NCI-H2081 (cell line): ENCODE measurements around the gene AFG1L.
"Not testable (repeated sequence)": the region's sequence is repeated elsewhere in the genome, so short reads cannot be mapped to it uniquely, and the experiment has no call there.

Experiments used
- DNase-seq, 2 experiments: peaks; one replicate each; lab custom pipeline; 2025; lab: John Stamatoyannopoulos, UW

Gene AFG1L

DNA sequence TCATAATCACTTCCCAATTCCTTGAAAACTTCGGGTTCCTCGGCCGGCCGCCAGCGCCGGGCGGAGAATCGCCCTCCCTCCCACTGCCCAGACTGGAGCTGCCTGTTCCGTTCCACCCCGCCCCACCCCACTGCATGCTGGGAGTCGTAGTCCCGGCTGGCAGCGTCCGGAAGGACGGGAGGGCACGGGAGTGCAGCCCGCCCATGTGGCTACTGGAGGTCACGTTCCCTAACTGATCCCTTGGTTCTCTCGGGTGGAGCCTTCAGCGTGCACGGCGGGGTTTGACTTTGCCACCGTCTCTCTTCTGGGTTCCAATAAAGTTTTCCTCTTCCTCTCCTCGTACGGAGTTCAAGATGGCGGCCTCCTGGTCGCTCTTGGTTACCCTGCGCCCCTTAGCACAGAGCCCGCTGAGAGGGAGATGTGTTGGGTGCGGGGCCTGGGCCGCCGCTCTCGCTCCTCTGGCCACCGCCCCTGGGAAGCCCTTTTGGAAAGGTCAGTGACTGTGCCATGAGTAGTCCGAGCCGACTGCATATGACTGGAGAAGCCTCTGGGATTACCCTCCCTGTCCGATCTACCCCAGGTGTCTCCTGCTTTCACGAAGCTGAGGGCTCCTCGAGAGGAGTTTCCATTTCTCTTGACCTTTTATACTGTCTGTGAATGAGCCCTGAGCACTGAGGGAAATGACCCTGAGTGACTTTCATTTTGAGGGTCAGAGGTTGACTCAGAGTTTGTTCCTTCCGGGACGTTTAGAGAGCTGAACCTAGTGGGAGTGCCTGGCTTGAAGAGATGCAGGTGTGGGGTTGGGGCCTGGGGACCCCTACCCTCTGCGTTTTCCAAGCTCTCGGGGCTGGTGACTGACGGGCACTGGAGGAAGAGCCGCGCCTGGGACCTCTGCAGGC, at the start of gene AFG1L:
AFG1L (plus strand) TSS at position 328 of the 899 bp plus-strand sequence; CDS start at position 354, 26 bp downstream.
- peak; percentile 28 to 52 for DNase-seq

DNA sequence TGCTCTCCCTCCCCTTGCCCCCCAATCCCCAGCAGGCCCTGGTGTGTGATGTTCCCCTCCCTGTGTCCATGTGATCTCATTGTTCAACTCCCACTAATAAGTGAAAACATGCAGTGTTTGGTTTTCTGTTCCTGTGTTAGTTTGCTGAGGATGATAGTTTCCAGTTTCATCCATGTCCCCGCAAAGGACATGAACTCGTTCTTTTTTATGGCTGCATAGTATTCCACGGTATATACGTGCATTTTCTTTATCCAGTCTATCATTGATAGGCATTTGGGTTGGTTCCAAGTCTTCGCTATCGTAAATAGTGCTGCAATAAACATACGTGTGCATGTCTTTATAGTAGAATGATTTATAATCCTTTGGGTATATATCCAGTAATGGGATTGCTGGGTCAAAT, 49.8 kb upstream of the AFG1L start:
- not testable (repeated sequence) for DNase-seq

GRCh38 chr6:108247965-108248536, 46.8 kb upstream of the AFG1L start:
- DNase-seq, result no peak

DNA sequence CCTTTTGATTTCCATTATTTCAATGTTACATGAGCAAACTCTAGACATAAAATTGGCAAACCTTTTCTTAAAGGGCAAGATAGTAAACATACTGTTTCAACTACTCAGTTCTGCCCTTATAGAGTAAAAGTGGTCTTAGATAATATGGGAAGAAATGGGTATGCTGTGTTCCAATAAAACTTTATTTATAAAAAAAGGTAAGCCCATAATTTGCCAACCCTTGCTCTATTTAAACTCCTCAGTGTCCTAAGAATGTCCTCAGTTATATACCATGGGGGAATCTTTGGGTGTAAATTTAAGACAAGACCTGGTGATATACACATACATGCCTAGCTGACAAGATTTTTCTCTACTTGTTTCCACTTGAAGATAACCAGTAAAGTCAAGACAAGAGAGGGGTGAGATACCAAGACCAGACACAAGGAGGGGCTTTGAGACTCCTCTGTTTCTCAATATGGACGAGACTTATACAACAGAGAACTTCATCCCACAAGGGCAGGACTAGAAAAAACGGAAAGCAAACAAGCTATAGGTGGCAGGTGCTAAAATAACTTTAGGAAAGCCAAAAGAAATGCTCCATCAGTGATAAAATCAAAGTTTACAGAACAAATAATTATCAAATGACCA, 44.5 kb upstream of the AFG1L start:
- DNase-seq, result no peak

DNA sequence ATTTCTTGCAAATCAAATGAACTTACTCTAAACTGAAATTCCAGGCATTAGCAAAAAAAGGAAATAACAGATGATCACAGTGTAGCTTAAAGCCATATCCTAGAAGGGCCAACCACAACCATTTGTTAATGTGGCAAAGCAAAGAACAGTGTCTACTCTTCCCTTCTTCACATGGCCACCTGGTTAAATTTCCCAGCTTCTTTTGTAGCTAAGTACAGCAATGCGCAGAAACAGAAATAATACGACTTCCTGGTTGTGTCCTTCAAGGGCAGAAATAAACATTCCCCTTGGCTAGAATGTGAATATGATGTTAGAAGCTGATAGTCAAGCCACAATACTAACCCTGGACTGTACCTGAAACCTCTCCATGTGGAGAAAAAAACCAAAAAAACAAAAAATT, 43.6 kb upstream of the AFG1L start:
- DNase-seq, result no peak

GRCh38 chr6:108252055-108252454, 42.8 kb upstream of the AFG1L start:
- DNase-seq, result no peak

DNA sequence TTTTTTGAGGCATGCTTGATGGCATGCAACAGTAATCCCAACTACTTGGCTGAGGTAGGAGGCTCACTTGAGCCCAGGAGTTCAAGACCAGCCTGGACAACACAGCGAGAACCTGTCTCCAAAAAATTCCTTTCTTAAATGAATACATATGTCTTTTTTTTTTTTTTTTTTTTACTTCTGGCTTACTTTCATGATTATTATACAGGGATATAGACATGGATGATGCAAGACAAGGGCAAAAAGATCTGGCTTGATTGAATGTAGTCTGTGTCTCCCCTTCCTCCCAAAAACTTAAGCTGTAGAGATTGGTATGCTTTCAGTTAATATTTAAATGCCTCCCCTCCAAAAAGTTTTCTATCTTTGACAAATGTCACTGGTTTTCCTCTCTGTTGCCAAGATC, 41.6 kb upstream of the AFG1L start:
- no peak for DNase-seq

- DNase-seq, result no peak
These were observed 40.1 kb upstream of the AFG1L start for GRCh38 chr6:108254433-108255410.

DNA sequence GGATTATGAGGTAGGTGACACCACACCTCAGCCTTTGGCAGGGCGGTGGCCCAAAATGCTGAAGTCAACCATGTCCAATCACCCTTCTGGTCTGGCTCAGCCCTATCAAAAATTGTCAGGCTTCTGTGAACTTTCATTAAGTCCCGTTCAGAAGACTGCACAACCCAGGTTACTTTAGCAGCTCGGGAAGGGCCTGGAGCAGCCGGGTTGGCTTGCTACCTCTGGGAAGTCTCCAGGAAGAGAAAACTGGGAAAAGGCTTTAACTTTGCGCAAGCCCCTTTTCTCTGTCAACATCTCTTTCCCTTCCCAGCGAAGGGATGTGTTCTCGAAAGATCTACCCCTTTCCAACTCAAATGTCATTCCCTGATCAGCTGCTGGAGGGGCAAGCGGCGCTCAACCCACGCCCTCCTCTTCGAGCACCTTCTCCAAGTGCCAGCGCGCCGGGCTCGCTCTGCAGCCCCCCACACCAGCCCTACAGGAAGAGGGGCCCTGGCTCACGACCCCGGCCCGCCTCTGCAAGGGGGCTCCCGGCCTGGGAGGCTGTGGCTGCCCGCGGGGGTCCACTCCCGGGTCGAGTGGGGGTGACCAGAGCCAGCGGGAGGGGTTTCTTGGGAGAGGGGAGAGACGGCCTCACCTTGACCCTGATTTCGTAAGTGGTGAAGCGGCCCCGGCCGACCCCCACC, 34.6 kb upstream of the AFG1L start:
- DNase-seq, result peak in 1 of 2 experiments; percentile 0

DNA sequence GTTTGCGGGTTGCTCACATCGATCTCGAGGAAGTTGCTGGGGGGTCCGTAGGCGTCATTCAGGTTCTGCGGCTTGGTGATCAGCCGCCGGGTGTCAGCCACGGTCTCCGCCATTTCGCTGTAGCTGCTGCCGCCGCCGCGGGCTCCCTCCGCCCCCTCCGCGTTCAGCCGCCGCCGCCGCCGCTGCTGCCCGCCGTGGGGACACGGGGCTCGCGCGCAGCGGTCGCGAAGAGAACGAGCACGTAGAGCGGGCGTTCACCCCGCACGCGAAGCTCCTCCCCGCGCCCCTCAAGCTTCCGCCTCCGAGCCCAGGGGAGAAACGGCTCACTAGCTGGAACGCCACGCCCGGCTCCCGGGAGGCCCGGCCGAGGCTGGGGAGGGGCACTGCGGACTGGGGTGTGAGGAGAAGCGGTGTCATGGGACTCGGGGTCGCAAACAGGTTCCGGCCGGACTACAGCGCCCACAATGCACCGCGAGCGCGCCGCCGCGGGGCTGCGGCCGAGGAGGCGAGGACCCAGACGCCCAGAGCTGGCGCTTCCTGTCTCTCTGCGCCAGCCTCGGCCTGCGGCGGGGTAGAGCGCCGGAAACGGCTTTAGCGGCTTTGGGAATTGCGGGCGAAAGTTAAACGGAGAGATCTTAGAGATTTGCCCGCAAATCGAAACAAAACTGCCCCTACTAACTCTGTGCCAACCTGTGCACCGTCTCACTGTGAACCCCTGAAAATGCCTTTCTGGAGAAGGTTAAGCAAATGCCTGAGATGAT, 33.9 kb upstream of the AFG1L start, which contains the start of gene SNX3:
SNX3 (minus strand) TSS at position 232 of the 761 bp plus-strand sequence; CDS start at position 113, 119 bp downstream.
- peak; percentile 76 to 85 for DNase-seq

GRCh38 chr6:108263371-108263770, 31.5 kb upstream of the AFG1L start:
- DNase-seq, result no peak

- no peak for DNase-seq
These were observed 26.0 kb upstream of the AFG1L start for GRCh38 chr6:108268845-108269244.

GRCh38 chr6:108269955-108270354, 24.9 kb upstream of the AFG1L start:
- not testable (repeated sequence) for DNase-seq

- DNase-seq, result no peak
These were observed 20.3 kb upstream of the AFG1L start for GRCh38 chr6:108274546-108274945.

- no peak for DNase-seq
These were observed 18.9 kb upstream of the AFG1L start for GRCh38 chr6:108275976-108276375.

DNA sequence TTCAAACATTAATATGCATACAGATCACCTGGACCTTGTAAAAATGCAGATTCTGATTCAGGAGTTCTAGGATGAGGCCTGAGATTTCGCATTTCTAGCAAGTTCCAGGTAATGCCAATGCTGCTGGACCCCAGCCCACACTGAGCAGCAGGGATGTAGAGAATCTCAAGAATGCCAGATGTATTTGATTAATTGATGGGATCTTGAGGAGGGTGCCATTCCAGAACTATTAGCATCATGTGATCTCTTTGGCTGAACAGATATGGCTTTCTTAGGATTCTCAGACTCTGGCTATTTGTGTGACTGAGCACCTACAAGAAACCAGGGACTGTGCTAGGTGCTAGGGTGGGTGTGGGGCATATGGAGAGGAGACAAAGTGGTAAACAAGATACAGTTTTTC, 17.6 kb upstream of the AFG1L start:
- no peak for DNase-seq

- DNase-seq, result no peak
These were observed 17.0 kb upstream of the AFG1L start for GRCh38 chr6:108277831-108278230.

DNA sequence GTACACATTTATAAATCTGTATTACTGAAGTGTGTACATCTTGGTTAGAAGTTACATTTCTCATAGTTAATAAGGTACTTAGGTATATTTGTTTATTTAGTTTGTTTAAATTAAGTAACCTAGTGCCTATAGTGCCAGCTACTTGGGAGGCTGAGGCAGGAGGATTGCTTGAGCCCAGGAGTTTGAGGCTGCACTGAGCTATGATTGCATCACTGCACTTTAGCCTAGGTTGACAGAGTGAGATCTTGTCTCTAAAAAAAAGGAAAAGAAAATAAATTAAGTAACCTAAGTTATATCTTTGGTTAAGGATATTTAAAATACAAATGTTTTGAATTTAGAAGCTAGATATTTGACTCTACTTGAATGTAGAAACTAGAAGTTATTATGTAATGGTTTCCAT, 9.5 kb upstream of the AFG1L start:
- no peak for DNase-seq

- no peak for DNase-seq
These were observed 8.5 kb upstream of the AFG1L start for GRCh38 chr6:108286366-108286765.

DNA sequence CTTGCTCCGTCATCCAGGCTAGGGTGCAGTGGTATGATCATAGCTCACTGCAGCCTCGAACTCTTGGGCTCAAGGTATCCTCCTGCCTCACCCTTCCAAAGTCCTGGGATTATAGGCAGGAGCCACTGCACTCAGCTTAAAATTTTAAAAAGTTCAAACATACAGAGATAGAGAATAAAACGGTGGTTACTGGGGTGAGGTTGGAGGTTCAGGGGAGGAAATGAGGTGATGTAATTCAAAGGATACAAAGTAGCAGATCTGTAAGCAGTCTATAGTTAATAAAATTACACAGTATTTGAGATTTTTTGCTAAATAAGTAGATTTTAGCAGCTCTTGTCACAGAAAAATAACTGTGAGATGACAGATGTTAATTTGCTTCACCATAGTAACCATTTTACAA, 7.5 kb upstream of the AFG1L start:
- DNase-seq, result no peak
